Measurements from ENCODE around the gene MSH5. TPM values are rescaled to one million over a fixed set of nuclear protein-coding genes. Genes with fewer than 3 reads are reported as not detected.

Gene MSH5
- 9.5 TPM for polyA plus RNA-seq (2013, experiment 1 of 2)
- 14.6 TPM for polyA plus RNA-seq (2013, experiment 2 of 2)

DNA sequence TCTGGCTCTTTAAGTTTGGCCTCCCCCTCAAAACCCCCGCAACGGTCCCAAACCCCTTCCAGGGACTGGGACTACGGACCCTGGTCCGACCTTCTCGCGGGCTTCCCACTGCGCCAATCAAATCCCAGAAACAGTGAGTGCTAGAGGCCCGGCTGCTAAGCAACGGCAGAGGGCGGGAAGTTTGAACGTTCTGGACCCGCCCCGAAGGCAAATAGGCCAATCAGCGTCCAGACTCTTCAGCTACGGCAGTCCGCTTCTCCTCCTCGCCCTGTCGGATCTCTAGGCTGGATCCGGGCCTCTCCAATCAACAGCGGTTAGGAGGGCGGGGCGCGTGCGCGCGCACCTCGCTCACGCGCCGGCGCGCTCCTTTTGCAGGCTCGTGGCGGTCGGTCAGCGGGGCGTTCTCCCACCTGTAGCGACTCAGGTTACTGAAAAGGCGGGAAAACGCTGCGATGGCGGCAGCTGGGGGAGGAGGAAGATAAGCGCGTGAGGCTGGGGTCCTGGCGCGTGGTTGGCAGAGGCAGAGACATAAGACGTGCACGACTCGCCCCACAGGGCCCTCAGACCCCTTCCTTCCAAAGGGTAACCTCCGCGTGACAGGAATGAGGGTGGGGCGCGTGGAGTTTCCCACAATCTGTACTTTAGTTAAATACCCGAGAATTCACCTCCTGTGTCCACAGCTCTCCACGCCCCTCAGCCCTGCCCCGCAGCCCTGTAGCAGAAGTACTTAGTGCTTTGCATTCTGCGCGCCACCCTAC, at the start of gene MSH5:
TSS of gene MSH5 (plus strand) at position 367 of the 758 bp plus-strand sequence. CDS start 462 bp downstream, outside the sequence.
- H3K9me3 ChIP-seq (ENCODE audit: insufficient read depth, low read depth, low read length), result no peaks in the 10 kb centered on the region
- H3K4me1 ChIP-seq (ENCODE audit: insufficient read depth, low read length), result peaks cover 39% of the 10 kb centered on the region
- peak within 1 kb of the TSS; percentile 86 for H3K9ac ChIP-seq (ENCODE audit: low read depth, low read length)
- under 1% methylated on average over 58 of the region's 58 CpGs for WGBS
- peak within 1 kb of the TSS; percentile 54 for H3K4me3 ChIP-seq (ENCODE audit: low read length)
- H3K27ac ChIP-seq (ENCODE audit: low read depth, low read length), result peak within 1 kb of the TSS; percentile 86
- H3K27me3 ChIP-seq (ENCODE audit: insufficient read depth, low read length), result no peaks in the 10 kb centered on the region
- peaks cover 24% of the 10 kb centered on the region for H3K36me3 ChIP-seq (ENCODE audit: insufficient read depth, low read length)

- H3K9ac ChIP-seq (ENCODE audit: low read depth, low read length), result no peak overlapping the region
- no peak overlapping the region for H3K27ac ChIP-seq (ENCODE audit: low read depth, low read length)
- H3K36me3 ChIP-seq (ENCODE audit: insufficient read depth, low read length), result peaks cover 81% of the 10 kb centered on the region
- H3K9me3 ChIP-seq (ENCODE audit: insufficient read depth, low read depth, low read length), result no peaks in the 10 kb centered on the region
- H3K4me3 ChIP-seq (ENCODE audit: low read length), result no peak overlapping the region
- H3K4me1 ChIP-seq (ENCODE audit: insufficient read depth, low read length), result no peaks in the 10 kb centered on the region
- no peaks in the 10 kb centered on the region for H3K27me3 ChIP-seq (ENCODE audit: insufficient read depth, low read length)
- WGBS, result 71% methylated on average over 8 of the region's 10 CpGs
These were observed 49.4 kb upstream of the MSH5 start for GRCh38 chr6:31690231-31691077.

DNA sequence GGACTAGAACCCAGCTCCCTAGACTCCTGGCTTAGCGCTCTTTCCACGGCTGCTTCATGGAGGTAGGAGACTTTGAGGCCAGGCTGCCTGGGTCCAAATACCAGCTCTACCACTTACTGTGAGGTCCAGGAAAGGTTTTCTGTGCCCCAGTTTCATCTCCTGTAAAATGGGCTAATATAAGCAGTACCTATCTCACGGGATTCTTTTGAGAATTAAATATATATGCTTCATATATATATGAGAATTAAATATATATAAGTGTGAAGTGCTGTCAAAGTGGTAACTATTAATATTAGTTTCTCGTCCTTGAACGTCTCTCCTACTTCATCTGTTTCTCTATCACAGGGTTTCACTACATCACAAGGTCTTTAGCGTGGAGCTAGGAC, 48.7 kb upstream of the MSH5 start:
- Histone ChIP-seq H3K27ac (ENCODE audit: low read depth, low read length) (no peak overlapping the region), H3K9me3 (ENCODE audit: insufficient read depth, low read depth, low read length) (no peaks in the 10 kb centered on the region), H3K4me1 (ENCODE audit: insufficient read depth, low read length) (no peaks in the 10 kb centered on the region), H3K27me3 (ENCODE audit: insufficient read depth, low read length) (no peaks in the 10 kb centered on the region), H3K9ac (ENCODE audit: low read depth, low read length) (no peak overlapping the region), H3K36me3 (ENCODE audit: insufficient read depth, low read length) (peaks cover 81% of the 10 kb centered on the region), H3K4me3 (ENCODE audit: low read length) (no peak overlapping the region)
- 94% methylated on average over 5 of the region's 6 CpGs for WGBS

DNA sequence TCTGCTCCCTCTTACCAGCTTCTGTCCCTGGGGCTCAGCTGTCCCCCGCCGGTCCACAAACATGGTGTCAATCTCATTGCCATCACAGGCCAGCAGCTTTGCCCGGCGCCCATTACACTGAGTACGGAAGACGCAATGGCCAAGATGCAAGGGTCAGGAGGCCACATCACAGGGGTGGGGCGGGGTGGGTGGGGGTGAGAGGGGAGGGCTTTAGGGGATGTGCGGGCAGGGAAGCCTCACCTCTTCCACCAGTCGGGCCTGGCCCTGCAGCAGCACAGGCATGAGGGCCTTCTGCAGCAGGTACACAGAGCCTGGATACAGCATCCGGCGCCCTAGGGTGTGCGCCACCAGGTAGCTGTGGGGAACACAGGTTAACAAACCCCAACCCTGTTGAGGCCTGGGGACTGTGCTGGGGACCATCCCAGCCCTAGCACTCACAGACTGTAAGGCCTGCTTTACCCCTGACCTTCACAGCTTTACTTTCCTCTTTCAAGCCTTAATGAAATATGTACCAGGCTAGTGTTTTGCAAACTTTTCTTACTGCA, 48.2 kb upstream of the MSH5 start:
- Histone ChIP-seq H3K36me3 (ENCODE audit: insufficient read depth, low read length) (peaks cover 77% of the 10 kb centered on the region), H3K9ac (ENCODE audit: low read depth, low read length) (no peak overlapping the region), H3K27me3 (ENCODE audit: insufficient read depth, low read length) (no peaks in the 10 kb centered on the region), H3K9me3 (ENCODE audit: insufficient read depth, low read depth, low read length) (no peaks in the 10 kb centered on the region), H3K4me3 (ENCODE audit: low read length) (no peak overlapping the region), H3K4me1 (ENCODE audit: insufficient read depth, low read length) (no peaks in the 10 kb centered on the region), H3K27ac (ENCODE audit: low read depth, low read length) (no peak overlapping the region)
- WGBS, result 93% methylated on average over 12 of the region's 12 CpGs

DNA sequence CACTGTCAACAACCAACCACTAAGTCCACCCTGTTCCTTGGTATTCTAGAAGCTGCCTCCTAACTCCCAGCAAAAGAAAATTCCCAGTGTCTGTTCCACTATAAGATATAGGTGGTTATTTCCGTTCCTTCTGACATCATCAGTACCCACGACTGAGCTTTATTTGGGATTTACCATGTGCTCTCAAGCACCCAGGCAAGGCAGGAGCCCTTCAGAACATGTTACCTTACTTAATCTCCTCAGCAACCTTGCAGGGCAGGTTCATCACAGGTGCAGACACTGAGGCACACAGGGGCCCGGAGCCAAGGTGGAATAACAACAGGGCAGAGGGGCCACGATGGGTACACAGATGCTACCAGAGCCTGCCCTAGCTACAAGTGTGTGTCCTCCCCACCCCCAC, 47.5 kb upstream of the MSH5 start:
- WGBS, result 96% methylated on average over 4 of the region's 4 CpGs
- H3K4me3 ChIP-seq (ENCODE audit: low read length), result no peak overlapping the region
- no peak overlapping the region for H3K27ac ChIP-seq (ENCODE audit: low read depth, low read length)
- H3K27me3 ChIP-seq (ENCODE audit: insufficient read depth, low read length), result no peaks in the 10 kb centered on the region
- no peak overlapping the region for H3K9ac ChIP-seq (ENCODE audit: low read depth, low read length)
- no peaks in the 10 kb centered on the region for H3K9me3 ChIP-seq (ENCODE audit: insufficient read depth, low read depth, low read length)
- peaks cover 77% of the 10 kb centered on the region for H3K36me3 ChIP-seq (ENCODE audit: insufficient read depth, low read length)
- H3K4me1 ChIP-seq (ENCODE audit: insufficient read depth, low read length), result no peaks in the 10 kb centered on the region

DNA sequence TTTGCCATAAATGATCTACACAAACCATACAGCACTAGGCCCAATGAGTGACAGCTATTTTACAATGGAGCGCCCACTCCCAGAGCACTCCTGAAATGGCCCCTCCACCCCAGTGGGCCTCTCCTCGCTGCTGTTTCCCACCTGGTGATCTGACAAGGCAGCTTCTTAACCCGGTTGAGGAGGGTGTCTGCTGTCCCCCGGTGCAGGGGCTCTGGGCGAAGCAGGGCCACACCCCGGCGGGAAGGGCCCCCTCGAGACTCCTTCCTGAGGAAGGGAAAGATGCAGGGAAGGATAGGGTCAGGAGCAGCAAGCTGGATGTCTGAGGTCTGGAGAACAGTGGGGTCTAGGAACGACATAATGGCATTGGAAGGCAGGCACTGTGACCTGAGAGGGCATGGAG, 46.9 kb upstream of the MSH5 start:
- Histone ChIP-seq H3K9me3 (ENCODE audit: insufficient read depth, low read depth, low read length) (no peaks in the 10 kb centered on the region), H3K36me3 (ENCODE audit: insufficient read depth, low read length) (peaks cover 72% of the 10 kb centered on the region), H3K27me3 (ENCODE audit: insufficient read depth, low read length) (no peaks in the 10 kb centered on the region), H3K4me3 (ENCODE audit: low read length) (no peak overlapping the region), H3K9ac (ENCODE audit: low read depth, low read length) (no peak overlapping the region), H3K27ac (ENCODE audit: low read depth, low read length) (no peak overlapping the region), H3K4me1 (ENCODE audit: insufficient read depth, low read length) (no peaks in the 10 kb centered on the region)
- 94% methylated on average over 9 of the region's 9 CpGs for WGBS

- no peak overlapping the region for H3K27ac ChIP-seq (ENCODE audit: low read depth, low read length)
- H3K9ac ChIP-seq (ENCODE audit: low read depth, low read length), result no peak overlapping the region
- H3K36me3 ChIP-seq (ENCODE audit: insufficient read depth, low read length), result peaks cover 66% of the 10 kb centered on the region
- 89% methylated on average over 6 of the region's 6 CpGs for WGBS
- no peaks in the 10 kb centered on the region for H3K9me3 ChIP-seq (ENCODE audit: insufficient read depth, low read depth, low read length)
- no peak overlapping the region for H3K4me3 ChIP-seq (ENCODE audit: low read length)
- H3K27me3 ChIP-seq (ENCODE audit: insufficient read depth, low read length), result no peaks in the 10 kb centered on the region
- H3K4me1 ChIP-seq (ENCODE audit: insufficient read depth, low read length), result no peaks in the 10 kb centered on the region
These were observed 46.3 kb upstream of the MSH5 start for GRCh38 chr6:31693535-31693934.

- no peaks in the 10 kb centered on the region for H3K27me3 ChIP-seq (ENCODE audit: insufficient read depth, low read length)
- H3K4me3 ChIP-seq (ENCODE audit: low read length), result no peak overlapping the region
- WGBS, result 95% methylated on average over 3 of the region's 3 CpGs
- no peaks in the 10 kb centered on the region for H3K9me3 ChIP-seq (ENCODE audit: insufficient read depth, low read depth, low read length)
- H3K4me1 ChIP-seq (ENCODE audit: insufficient read depth, low read length), result 0 out of 2 replicates have a peak, but pooled peaks cover 4% of the 10 kb centered on the region
- H3K27ac ChIP-seq (ENCODE audit: low read depth, low read length), result no peak overlapping the region
- H3K36me3 ChIP-seq (ENCODE audit: insufficient read depth, low read length), result peaks cover 43% of the 10 kb centered on the region
- no peak overlapping the region for H3K9ac ChIP-seq (ENCODE audit: low read depth, low read length)
These were observed 42.2 kb upstream of the MSH5 start for GRCh38 chr6:31697555-31697954.

DNA sequence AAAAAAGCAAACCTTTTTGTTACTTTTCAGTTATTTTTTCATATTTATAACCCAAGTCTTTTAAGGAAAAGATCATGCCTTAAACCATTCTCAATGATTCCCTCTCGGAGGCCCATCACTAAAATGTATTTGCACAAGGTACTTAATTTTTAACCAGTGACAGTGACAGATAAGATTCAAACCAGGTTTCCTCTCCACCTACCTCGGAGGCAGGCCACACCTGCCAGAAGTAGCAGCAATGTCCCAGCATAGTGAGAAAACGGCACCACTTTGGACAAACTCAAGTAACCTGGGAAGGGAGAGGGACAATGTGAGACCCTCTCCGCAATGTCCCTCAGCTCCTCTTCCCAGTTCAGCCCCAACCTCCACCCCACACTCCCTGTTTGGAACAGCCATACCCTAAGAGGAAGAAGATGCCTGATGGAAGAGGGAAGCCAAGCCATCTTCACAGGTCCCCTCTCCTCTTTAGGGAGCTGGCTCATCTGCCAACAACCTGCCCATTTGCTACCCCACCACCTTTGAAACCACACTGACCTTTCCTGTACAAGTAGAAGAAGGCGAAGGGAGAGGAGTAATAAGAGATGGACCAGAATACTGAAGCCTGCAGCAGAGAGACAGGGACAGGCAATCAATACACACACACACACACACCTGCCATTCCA, 38.9 kb upstream of the MSH5 start:
- Histone ChIP-seq H3K9ac (ENCODE audit: low read depth, low read length) (no peak overlapping the region), H3K4me3 (ENCODE audit: low read length) (no peak overlapping the region), H3K27me3 (ENCODE audit: insufficient read depth, low read length) (no peaks in the 10 kb centered on the region), H3K36me3 (ENCODE audit: insufficient read depth, low read length) (peaks cover 19% of the 10 kb centered on the region; the same call in 1 of the 2 replicates), H3K4me1 (ENCODE audit: insufficient read depth, low read length) (0 out of 2 replicates have a peak, but pooled peaks cover 4% of the 10 kb centered on the region), H3K9me3 (ENCODE audit: insufficient read depth, low read depth, low read length) (no peaks in the 10 kb centered on the region), H3K27ac (ENCODE audit: low read depth, low read length) (no peak overlapping the region)
- WGBS, result 93% methylated on average over 3 of the region's 5 CpGs

DNA sequence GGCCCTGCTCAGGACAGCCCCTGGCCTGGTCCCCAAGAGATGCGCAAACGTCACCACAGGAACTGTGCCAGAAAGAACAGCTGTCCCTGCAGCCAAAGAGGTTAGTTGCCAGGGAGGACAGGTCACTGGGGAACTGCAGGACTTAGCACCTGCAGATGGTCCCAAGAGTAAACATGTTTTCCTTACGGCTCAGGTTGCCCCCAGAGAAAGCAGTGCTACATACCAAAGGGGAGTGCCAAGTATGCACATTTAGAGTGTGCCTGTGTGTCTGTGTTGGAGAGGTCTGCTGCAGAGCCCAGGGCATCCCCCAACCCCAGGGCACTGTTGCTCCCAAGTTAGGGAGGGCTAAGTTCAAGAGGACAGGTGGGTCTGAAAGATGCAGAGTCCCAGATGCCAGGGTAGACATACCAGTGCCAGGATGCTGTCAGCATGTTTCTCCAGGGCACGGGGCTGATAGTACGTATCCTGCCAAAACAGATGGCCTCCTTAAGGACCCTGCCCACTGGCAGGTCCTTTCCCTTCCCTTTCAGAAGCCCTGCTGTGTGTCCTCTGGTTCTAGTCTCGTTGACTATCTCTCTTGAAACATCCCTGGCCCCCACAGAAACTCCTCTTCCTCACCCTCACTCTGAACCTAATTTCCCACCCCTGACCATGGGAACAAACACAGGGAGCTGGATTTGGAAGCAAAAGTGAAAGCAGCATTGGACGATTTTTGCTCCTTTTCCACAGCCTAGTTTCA, 38.0 kb upstream of the MSH5 start:
- 68% methylated on average over 7 of the region's 7 CpGs for WGBS
- Histone ChIP-seq H3K9ac (ENCODE audit: low read depth, low read length) (peak overlapping the region; percentile 84; the same call in 1 of the 2 replicates), H3K36me3 (ENCODE audit: insufficient read depth, low read length) (peaks cover 15% of the 10 kb centered on the region; the same call in 1 of the 2 replicates), H3K9me3 (ENCODE audit: insufficient read depth, low read depth, low read length) (no peaks in the 10 kb centered on the region), H3K27me3 (ENCODE audit: insufficient read depth, low read length) (no peaks in the 10 kb centered on the region), H3K4me3 (ENCODE audit: low read length) (peak overlapping the region; percentile 87), H3K27ac (ENCODE audit: low read depth, low read length) (no peak overlapping the region), H3K4me1 (ENCODE audit: insufficient read depth, low read length) (0 out of 2 replicates have a peak, but pooled peaks cover 4% of the 10 kb centered on the region)

All from HUES64 (cell line).